GM19324 (cell line): ENCODE data around the gene PHYHD1.
A peak's percentile ranks its signal among the peaks of the same experiment; 100 is the strongest.
"Not testable (repeated sequence)": the region's sequence is repeated elsewhere in the genome, so short reads cannot be mapped to it uniquely, and the experiment has no call there.

Source experiments
- ATAC-seq: cut with Tn5 transposase; IDR thresholded peaks from one replicate; pipeline ENCODE4 v1.9.1; 2021; ENCODE audit warnings: mild to moderate bottlenecking, moderate library complexity; ENCODE audit not compliant: unreplicated experiment, low FRiP score

PHYHD1 gene

DNA sequence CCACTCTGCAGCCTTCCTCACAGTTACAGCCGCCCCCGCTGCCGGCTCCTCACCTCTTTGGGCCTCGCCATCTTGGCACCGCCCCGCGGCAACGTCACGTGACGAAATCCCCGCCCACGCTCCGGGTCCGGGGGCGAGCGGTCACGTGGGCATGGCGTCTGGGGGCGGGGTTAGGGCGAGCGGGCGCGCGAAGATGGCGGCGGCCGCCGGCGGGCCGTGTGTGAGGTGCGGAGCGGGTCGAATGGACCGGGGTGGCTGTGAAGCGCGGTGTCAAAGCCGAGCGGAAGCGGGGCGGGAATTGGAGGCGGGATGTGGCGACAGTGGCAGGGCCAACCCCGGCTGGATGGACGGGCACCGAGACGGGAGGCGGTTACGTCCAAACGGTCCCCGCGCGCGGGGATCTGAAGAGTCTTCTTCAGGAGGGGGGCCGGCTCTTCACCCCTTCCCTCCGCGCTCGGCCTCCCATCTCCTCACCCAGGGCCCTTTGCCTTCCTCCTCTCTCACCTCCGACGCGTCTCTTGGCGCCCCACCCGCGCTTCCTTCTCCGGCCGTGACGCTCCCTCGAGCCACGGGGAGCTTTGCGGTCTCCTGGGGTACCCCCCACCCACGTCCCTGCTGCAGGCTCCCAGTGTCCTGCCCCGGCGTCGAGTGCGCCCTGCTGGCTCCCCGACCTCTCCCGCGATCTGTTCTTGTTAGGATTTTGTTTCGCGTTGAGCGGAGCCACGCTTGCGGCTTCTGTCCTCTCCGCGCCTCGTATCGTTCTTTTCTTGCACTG is 26.9 kb downstream of the PHYHD1 start, which contains the start of the genes DOLK and NUP188:
Gene DOLK, minus strand, starts transcription at position 77 of the 775 bp plus-strand sequence. CDS start 300 bp downstream, outside the sequence.
Gene NUP188, plus strand, starts transcription at position 173 of the 775 bp plus-strand sequence. Its CDS starts 21 bp downstream, at position 194.
- ATAC-seq: peak; percentile 93

DNA sequence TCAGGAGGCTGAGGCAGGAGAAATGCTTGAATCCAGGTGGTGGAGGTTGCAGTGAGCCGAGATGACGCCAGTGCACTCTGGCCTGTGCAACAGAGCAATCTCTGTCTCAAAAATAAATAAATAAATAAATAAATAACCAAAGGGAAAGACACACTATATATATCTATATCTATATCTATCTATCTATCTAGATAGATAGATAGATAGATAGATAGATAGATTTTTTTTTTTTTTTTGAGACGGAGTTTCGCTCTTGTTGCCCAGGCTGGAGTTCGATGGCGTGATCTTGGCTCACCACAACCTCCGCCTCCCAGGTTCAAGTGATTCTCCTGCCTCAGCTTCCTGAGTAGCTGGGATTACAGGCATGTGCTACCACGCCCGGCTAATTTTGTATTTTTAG is 40.6 kb downstream of the PHYHD1 start:
- ATAC-seq: not testable (repeated sequence)

DNA sequence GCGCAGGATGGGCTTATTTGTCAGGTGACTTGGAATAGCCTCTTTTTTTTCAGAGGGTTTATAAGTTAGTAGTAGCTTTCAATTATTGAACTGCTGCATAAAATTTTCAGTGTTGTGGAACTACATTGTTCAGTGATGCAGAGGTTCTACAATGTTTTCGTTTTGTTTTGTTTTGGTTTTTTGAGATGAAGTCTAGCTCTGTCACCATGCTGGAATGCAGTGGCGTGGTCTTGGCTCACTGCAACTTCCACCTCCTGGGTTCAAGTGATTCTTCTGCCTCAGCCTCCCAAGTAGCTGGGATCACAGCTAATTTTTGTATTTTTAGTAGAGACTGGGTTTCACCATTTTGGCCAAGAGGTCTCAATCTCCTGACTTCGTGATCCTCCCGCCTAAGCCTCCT is 48.7 kb downstream of the PHYHD1 start:
- no peak for ATAC-seq

DNA sequence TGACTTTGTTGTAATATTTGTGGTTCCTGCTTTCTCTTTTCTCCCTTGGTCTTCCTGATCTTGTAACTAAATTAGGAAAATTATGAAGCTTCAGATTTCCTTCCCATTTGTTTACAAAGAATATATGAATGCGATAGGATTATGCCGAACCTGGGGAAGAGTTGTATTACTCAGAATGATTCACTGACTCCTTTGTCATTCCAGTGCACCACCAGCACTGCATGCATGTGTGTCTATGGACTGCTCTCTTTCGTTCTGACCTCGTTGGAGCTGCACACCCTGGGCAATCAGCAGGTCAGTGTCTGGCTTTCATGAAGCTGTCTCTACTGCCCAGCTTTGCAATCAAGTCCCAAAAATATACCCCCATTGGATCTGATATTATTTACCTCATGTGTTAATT is 52.2 kb downstream of the PHYHD1 start:
- no peak for ATAC-seq

DNA sequence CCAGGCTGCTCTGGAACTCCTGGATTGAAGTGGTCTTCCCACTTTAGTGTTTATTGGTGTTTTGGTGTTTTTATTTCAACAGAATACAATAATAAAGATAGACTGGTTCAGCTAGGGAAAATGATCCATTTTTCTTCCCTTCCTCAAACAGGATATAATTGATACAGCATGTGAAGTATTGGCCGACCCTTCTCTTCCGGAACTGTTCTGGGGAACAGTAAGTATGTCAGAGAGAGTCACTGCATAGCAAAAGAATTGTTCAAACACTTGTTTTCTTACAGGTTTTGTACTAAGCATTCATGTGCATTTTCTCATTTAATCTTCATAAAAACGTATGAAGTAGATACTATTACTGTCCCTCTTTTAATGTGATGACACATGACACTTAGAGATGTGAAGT is 58.3 kb downstream of the PHYHD1 start:
- no peak for ATAC-seq

DNA sequence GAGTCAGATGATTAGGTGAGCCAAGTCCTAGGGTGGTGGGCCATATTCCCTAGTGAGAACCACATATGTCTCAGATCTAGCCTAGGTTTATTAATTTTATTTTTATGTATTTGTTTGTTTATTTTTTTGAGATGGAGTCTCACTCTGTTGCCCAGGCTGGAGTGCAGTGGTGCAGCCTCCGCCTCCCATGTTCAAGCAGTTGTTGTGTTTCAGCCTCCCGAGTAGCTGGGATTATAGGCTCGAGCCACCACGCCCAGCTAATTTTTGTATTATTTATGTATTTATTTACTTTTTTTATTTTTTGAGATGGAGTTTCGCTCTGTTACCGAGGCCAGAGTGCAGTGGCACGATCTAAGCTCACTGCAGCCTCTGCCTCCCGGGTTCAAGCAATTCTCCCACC is 62.8 kb downstream of the PHYHD1 start:
- ATAC-seq: no peak

DNA sequence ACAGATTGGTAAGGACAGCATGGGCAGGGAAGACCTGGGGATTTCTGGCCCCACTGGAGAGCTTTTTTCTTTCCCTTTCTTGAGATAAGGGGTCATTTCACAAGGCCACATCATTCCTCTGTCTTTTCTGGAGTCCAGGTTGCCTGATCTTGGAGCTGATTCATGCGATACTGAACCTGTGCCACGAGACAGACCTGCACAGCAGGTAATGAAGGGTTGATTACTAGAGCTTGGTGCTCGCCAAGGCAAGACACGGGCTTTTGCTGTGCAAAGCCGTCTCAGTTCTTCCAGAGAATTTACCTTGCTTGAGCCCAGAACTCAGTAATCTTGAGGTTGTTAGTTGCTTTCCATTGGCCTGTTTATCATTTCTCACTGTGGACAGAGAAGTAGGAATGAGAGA is 65.9 kb downstream of the PHYHD1 start:
- ATAC-seq: no peak

DNA sequence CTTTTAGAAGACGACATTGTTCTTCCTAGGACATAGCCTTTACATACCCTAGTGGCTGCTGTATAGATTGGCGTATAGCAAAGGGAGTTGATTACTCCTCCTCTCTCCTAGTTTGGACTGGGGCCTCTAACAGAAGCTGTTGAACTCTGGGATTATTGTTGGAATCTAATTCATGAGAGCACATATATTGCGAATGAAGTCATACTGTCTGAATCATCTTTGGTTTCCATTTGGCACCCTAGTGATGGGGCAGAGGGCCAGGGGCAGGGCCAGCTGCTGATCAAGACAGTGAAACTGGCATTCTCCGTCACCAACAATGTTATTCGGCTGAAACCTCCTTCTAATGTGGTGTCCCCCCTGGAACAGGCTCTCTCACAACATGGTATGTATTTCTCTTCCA is 67.0 kb downstream of the PHYHD1 start:
- ATAC-seq: no peak
